COR-L47 (cell line): ENCODE results near the gene LRSAM1.

Experiments used
- DNase-seq: peaks from one replicate; lab custom pipeline; 2025; lab: John Stamatoyannopoulos, UW

The LRSAM1 gene

DNA sequence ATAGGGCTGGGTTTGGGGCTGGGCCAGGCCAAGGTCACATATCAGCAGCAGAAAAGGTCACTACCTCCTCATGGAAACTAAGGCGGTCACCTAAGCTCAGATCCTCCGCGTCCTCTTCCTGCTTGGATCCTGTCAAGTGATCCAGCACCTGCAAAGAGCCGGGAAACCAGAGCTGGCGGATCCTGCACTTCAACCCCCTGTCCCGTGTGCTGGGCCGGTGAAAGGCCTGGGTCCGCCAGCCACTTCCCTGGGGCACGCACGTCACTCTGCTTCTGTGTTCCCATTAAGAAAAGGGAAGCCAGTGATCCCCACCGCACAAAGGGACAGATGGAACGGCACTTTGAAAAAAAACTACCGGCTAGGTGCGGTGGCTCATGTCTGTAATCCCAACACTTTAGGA lies 99.4 kb downstream of the LRSAM1 start:
- DNase-seq: no peak
